Measurements from ENCODE around the gene MCEE. TPM values are rescaled to one million over a fixed set of nuclear protein-coding genes. Genes with fewer than 3 reads are reported as not detected.

MCEE gene
- total and polyA plus RNA-seq, 2 donors (not counting 3 experiments of a cell fraction or from before 2014, with no cell fraction given), result 4.0 to 9.9 TPM

DNA sequence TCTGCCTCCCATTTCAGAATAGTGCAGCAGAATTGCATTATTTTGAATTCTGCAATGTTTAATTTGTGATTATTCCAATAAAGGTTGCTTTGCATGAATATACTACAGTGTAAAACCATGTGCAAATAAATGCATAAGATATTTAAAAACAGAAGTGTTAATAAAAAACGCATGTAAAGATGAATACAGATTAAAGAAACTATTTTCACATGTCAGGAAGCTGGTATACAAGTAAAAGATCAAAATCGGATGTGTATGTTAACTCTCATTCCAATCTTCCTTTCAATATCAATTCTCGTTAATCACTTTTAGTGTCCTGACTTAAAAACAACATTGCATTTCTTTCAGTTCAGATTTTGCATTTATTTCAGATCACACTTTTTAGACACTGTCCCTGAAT is 3.1 kb downstream of the MCEE start:
- ChIA-PET CTCF (interaction anchor here (0.7 to 1.7 kb wide), 2 partner anchors 26 to 179 kb away, joined by 3 to 11 read pairs; no protein-coding TSS in a partner anchor), POLR2A (no interaction called here)
- H3K36me3 ChIP-seq (ENCODE audit: control insufficient read depth in 2 of 2, extremely low read depth in 1 of 2, insufficient read depth in 2 of 2, low read length in 2 of 2), result peaks cover 0 to 2% of the 10 kb centered on the region in 2 experiments
- H3K9me3 ChIP-seq (replicated peaks; ENCODE audit: control insufficient read depth, insufficient read depth, low read length), result no peaks in the 10 kb centered on the region
- DNase-seq (ENCODE audit: low read depth, low spot score), result no peak
- no peak overlapping the region for H3K9ac ChIP-seq (replicated peaks; ENCODE audit: extremely low read depth, insufficient read depth, low read length)
- H3K27me3 ChIP-seq (ENCODE audit: control insufficient read depth in 2 of 2, insufficient read depth in 2 of 2, low read length in 2 of 2), result no peaks in the 10 kb centered on the region
- peaks cover 23% of the 10 kb centered on the region for H3K79me2 ChIP-seq (ENCODE audit: control insufficient read depth, insufficient read depth, low read length)
- FAIRE-seq, result no peak
- no peak overlapping the region for H2AFZ ChIP-seq (ENCODE audit: low read depth, low read length)
- no peak overlapping the region for H3K4me2 ChIP-seq (ENCODE audit: insufficient read depth, low read length)
- H3K27ac ChIP-seq (ENCODE audit: insufficient read depth, low read depth, low read length), result no peak overlapping the region
- dilution Hi-C loops (cut with MboI; ENCODE audit: extremely low pct_ligation_motif_present, low sequenced_read_pairs), result no loop called here
- no peak overlapping the region for H3K4me3 ChIP-seq (replicated peaks in 1 of 3; ENCODE audit: insufficient read depth in 1 of 3, low read depth in 1 of 3, low read length in 3 of 3)
- H4K20me1 ChIP-seq (replicated peaks; ENCODE audit: control insufficient read depth, extremely low read depth, insufficient read depth, low read length), result no peaks in the 10 kb centered on the region
- intact Hi-C loops (cut with micrococcal nuclease), result no loop called here
- BruUV-seq (replicated peaks), result no TSS peak
- no peaks in the 10 kb centered on the region for H3K9me1 ChIP-seq (replicated peaks; ENCODE audit: control insufficient read depth, extremely low read depth, insufficient read depth, low read length)
- TF ChIP-seq JUN (IDR thresholded peaks at IDR 0.05; ENCODE audit: borderline replicate concordance, insufficient read depth, insufficient read length, low read depth) (no peak), EZH2 (IDR thresholded peaks at IDR 0.05; ENCODE audit: borderline replicate concordance, low read depth, low read length, severe bottlenecking) (no peak), GATA2 (IDR thresholded peaks at IDR 0.05; ENCODE audit: insufficient read depth, insufficient read length, low read depth, low read length) (no peak)
- TF ChIP-seq, protein P1, sequence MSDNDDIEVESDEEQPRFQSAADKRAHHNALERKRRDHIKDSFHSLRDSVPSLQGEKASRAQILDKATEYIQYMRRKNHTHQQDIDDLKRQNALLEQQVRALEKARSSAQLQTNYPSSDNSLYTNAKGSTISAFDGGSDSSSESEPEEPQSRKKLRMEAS (IDR thresholded peaks at IDR 0.05; ENCODE audit: insufficient read depth, insufficient read length), result no peak
- peaks cover 13% of the 10 kb centered on the region for H3K4me1 ChIP-seq (ENCODE audit: control insufficient read depth, extremely low read depth, insufficient read depth, low read length)

DNA sequence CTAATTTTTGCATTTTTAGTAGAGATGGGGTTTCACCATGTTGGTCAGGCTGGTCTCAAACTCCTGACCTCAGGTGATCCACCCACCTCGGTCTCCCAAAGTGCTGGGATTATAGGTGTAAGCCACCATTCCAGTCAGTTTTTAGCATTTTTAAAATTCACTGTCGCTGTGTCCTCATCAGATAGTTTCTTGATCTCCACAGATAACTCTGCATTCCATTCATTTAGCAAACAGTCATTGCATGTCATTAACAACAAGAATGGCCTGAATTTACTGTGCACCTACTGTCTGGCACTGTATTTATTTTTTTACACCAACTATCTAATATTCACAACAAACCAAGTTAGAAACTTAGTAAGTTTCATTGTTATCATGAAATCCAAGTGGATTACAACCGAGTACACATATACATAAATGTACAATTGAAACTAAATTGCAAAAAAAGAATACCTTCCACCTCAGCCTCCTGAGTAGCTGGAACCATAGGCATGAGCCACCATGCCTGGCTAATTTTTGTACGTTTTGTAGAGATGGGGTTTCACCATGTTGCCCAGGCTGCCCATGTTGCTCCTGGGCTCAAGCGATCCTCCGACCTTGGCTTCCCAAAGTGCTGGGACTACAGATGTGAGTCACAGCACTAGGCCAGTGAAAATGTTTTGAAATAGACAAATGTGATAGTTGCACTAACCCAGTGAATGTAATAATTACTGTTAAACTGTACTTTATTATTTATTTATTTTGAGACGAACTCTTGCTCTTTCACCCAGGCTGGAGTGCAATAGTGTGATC is 4.3 kb downstream of the MCEE start:
- Histone ChIP-seq H3K27me3 (ENCODE audit: control insufficient read depth in 2 of 2, insufficient read depth in 2 of 2, low read length in 2 of 2) (no peaks in the 10 kb centered on the region), H2AFZ (ENCODE audit: low read depth, low read length) (no peak overlapping the region), H3K4me3 (replicated peaks in 1 of 3; ENCODE audit: insufficient read depth in 1 of 3, low read depth in 1 of 3, low read length in 3 of 3) (no peak overlapping the region), H3K79me2 (ENCODE audit: control insufficient read depth, insufficient read depth, low read length) (peaks cover 10% of the 10 kb centered on the region), H3K9me3 (replicated peaks; ENCODE audit: control insufficient read depth, insufficient read depth, low read length) (no peaks in the 10 kb centered on the region), H3K4me2 (ENCODE audit: insufficient read depth, low read length) (no peak overlapping the region), H3K27ac (ENCODE audit: insufficient read depth, low read depth, low read length) (no peak overlapping the region), H3K4me1 (ENCODE audit: control insufficient read depth, extremely low read depth, insufficient read depth, low read length) (peaks cover 4% of the 10 kb centered on the region), H3K9ac (replicated peaks; ENCODE audit: extremely low read depth, insufficient read depth, low read length) (no peak overlapping the region), H3K9me1 (replicated peaks; ENCODE audit: control insufficient read depth, extremely low read depth, insufficient read depth, low read length) (no peaks in the 10 kb centered on the region), H3K36me3 (ENCODE audit: control insufficient read depth in 2 of 2, extremely low read depth in 1 of 2, insufficient read depth in 2 of 2, low read length in 2 of 2) (peaks cover 2% of the 10 kb centered on the region in 2 experiments), H4K20me1 (replicated peaks; ENCODE audit: control insufficient read depth, extremely low read depth, insufficient read depth, low read length) (no peaks in the 10 kb centered on the region)
- ChIA-PET POLR2A (interaction anchor here (0.6 kb wide), 1 partner anchor 660 kb away, joined by 4 read pairs; no protein-coding TSS in a partner anchor), CTCF (interaction anchor here (0.7 to 1.8 kb wide), 4 partner anchors 25 to 178 kb away, joined by 3 to 11 read pairs (median 4); no protein-coding TSS in a partner anchor)
- dilution Hi-C loops (cut with MboI; ENCODE audit: extremely low pct_ligation_motif_present, low sequenced_read_pairs), result no loop called here
- BruUV-seq (replicated peaks), result no TSS peak
- FAIRE-seq, result no peak
- TF ChIP-seq JUN (IDR thresholded peaks at IDR 0.05; ENCODE audit: borderline replicate concordance, insufficient read depth, insufficient read length, low read depth) (no peak), EZH2 (IDR thresholded peaks at IDR 0.05; ENCODE audit: borderline replicate concordance, low read depth, low read length, severe bottlenecking) (no peak), MYC (IDR thresholded peaks at IDR 0.05; ENCODE audit: low read depth, low read length) (no peak), POLR2AphosphoS5 (IDR thresholded peaks at IDR 0.05; ENCODE audit: insufficient read depth, low read depth, low read length) (no peak), POLR2A (IDR thresholded peaks at IDR 0.05; ENCODE audit: low read depth, low read length) (no peak), FOS (IDR thresholded peaks at IDR 0.05; ENCODE audit: borderline replicate concordance, insufficient read depth, low read length) (no peak), GATA2 (IDR thresholded peaks at IDR 0.05; ENCODE audit: insufficient read depth, insufficient read length, low read depth, low read length) (no peak)
- TF ChIP-seq, protein P1 (IDR thresholded peaks at IDR 0.05; ENCODE audit: insufficient read depth, insufficient read length), result no peak
- TF ChIP-seq, protein P2, sequence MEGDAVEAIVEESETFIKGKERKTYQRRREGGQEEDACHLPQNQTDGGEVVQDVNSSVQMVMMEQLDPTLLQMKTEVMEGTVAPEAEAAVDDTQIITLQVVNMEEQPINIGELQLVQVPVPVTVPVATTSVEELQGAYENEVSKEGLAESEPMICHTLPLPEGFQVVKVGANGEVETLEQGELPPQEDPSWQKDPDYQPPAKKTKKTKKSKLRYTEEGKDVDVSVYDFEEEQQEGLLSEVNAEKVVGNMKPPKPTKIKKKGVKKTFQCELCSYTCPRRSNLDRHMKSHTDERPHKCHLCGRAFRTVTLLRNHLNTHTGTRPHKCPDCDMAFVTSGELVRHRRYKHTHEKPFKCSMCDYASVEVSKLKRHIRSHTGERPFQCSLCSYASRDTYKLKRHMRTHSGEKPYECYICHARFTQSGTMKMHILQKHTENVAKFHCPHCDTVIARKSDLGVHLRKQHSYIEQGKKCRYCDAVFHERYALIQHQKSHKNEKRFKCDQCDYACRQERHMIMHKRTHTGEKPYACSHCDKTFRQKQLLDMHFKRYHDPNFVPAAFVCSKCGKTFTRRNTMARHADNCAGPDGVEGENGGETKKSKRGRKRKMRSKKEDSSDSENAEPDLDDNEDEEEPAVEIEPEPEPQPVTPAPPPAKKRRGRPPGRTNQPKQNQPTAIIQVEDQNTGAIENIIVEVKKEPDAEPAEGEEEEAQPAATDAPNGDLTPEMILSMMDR (IDR thresholded peaks at IDR 0.05; ENCODE audit: extremely low read depth in 1 of 2, insufficient read depth in 1 of 2, low read depth in 1 of 2, low read length in 2 of 2), result no peak
- intact Hi-C loops (cut with micrococcal nuclease), result no loop called here
- DNase-seq (ENCODE audit: low read depth, low spot score), result no peak
